Suppressor macrophage (primary cell): ENCODE data around the gene PROP1.
"Not testable (repeated sequence)": the region's sequence is repeated elsewhere in the genome, so short reads cannot be mapped to it uniquely, and the experiment has no call there.

Experiments
- DNase-seq, 4 experiments: peaks; one replicate each; pipeline ENCODE4 v3.0.0-alpha.2; 2020 to 2022
- total RNA-seq, 17 experiments: gene quantifications; one replicate each; lab custom pipeline; 2026; ENCODE audit warnings: mixed read lengths in 6 of 17, inconsistent platforms in 3 of 17; lab: John Stamatoyannopoulos, UW

Gene PROP1
- 0 to 0.55 (median 0) reads per million in 17 experiments for total RNA-seq

GRCh38 chr5:177995691-177996595, at the start of gene PROP1:
Gene PROP1 (minus strand): TSS chr5:177996242. CDS start chr5:177995933, 309 bp downstream.
- no peak for DNase-seq

GRCh38 chr5:178019379-178020030, 23.5 kb upstream of the PROP1 start:
- not testable (repeated sequence) for DNase-seq

- DNase-seq = not testable (repeated sequence)
Measured at GRCh38 chr5:178012758-178013157, 16.7 kb upstream of the PROP1 start.

- not testable (repeated sequence) for DNase-seq
Measured at GRCh38 chr5:178011816-178012554, 15.9 kb upstream of the PROP1 start.

- DNase-seq = not testable (repeated sequence)
Measured at GRCh38 chr5:178007272-178007671, 11.2 kb upstream of the PROP1 start.

- not testable (repeated sequence) for DNase-seq
Measured at GRCh38 chr5:178006536-178007231, 10.6 kb upstream of the PROP1 start.

GRCh38 chr5:178006181-178006535, 10.1 kb upstream of the PROP1 start:
- DNase-seq = not testable (repeated sequence)

GRCh38 chr5:177997846-177998245, 1.8 kb upstream of the PROP1 start:
- no peak for DNase-seq

- no peak for DNase-seq
Measured at GRCh38 chr5:177997319-177997670, 1.3 kb upstream of the PROP1 start.

GRCh38 chr5:177996660-177997318, 747 bp upstream of the PROP1 start:
- DNase-seq = no peak

- no peak for DNase-seq
Measured at GRCh38 chr5:177994561-177995190, 1.4 kb downstream of the PROP1 start.

- DNase-seq = no peak
Measured at GRCh38 chr5:177994063-177994462, 2.0 kb downstream of the PROP1 start.

GRCh38 chr5:177992466-177992865, 3.6 kb downstream of the PROP1 start:
- DNase-seq = no peak

GRCh38 chr5:177988989-177989625, 6.9 kb downstream of the PROP1 start:
- no peak for DNase-seq

- no peak for DNase-seq
Measured at GRCh38 chr5:177987326-177987725, 8.7 kb downstream of the PROP1 start.

- DNase-seq = no peak
Measured at GRCh38 chr5:177985430-177986040, 10.5 kb downstream of the PROP1 start.

GRCh38 chr5:177984584-177985206, 11.3 kb downstream of the PROP1 start:
- no peak for DNase-seq

GRCh38 chr5:177983763-177984583, 12.1 kb downstream of the PROP1 start:
- DNase-seq = no peak

- DNase-seq = no peak
Measured at GRCh38 chr5:177982956-177983355, 13.1 kb downstream of the PROP1 start.
